ENCODE results near the gene KLHDC10.

DNA sequence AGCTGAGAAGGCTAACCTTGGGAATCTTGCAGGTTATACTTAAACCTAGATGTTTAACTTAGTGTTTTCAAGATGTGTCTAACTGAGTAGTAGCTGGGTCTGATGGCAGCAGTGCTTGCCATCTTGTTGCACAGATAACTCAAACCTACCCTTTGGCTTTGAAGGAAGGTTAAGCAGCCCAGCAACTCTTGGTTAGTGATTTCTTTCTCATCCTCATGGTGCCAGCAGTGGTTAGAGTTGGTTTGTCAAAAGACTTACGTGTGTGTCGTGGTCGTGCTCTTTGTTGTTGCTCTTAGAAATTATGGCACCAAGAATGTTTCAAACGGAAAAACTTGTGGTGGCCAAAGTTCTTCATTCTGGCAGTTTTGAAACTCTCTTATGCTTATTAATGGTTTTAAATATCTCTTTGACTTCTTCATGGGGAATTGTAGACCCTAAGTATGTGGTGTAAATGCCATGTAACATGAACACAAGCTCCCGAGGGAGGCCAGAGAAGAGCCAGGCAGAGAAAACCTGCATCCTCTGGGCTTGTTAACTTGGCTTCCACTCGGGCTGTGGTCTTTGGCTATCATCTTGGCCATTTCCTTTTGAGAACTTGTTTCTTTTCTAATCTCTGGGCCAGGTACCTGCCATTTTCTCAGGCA is 61.0 kb downstream of the KLHDC10 start:
- TF ChIP-seq, protein P1, sequence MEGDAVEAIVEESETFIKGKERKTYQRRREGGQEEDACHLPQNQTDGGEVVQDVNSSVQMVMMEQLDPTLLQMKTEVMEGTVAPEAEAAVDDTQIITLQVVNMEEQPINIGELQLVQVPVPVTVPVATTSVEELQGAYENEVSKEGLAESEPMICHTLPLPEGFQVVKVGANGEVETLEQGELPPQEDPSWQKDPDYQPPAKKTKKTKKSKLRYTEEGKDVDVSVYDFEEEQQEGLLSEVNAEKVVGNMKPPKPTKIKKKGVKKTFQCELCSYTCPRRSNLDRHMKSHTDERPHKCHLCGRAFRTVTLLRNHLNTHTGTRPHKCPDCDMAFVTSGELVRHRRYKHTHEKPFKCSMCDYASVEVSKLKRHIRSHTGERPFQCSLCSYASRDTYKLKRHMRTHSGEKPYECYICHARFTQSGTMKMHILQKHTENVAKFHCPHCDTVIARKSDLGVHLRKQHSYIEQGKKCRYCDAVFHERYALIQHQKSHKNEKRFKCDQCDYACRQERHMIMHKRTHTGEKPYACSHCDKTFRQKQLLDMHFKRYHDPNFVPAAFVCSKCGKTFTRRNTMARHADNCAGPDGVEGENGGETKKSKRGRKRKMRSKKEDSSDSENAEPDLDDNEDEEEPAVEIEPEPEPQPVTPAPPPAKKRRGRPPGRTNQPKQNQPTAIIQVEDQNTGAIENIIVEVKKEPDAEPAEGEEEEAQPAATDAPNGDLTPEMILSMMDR (IDR thresholded peaks at IDR 0.05; ENCODE audit: poor library complexity), result no peak
- no peak for TF ChIP-seq EZH2 (IDR thresholded peaks at IDR 0.05; ENCODE audit: borderline replicate concordance)
